IMR-90 (cell line): ENCODE measurements around the gene CASTOR1. TPM values are rescaled to one million over a fixed set of nuclear protein-coding genes. Genes with fewer than 3 reads are reported as not detected.

Experiments
- ATAC-seq: fragments of 200-7000 bp; cut with Tn5 transposase; 2 replicates; pipeline ENCODE4 v1.9.1; 2020; ENCODE audit warnings: low read depth, mild to moderate bottlenecking, moderate library complexity
- BruUV-seq: library from RNA; stranded (reverse); fragments of 400-500 nt; replicated peaks from 2 replicates; lab custom pipeline; 2021; lab: Mats Ljungman, UMichigan
- CTCF ChIA-PET: fragments of 300-600 bp; formaldehyde crosslinking; extraction: SDS; loops from one replicate; lab custom pipeline; 2021; ENCODE audit warnings: antibody characterized with exemption; lab: Yijun Ruan, JAX
- POLR2A ChIA-PET: fragments of 300-600 bp; sonication (Branson Sonifier 250); formaldehyde crosslinking; loops from one replicate; lab custom pipeline; 2022; ENCODE audit warnings: antibody characterized with exemption; ENCODE audit not compliant: unreplicated experiment; lab: Charles Lee
- DNase-seq: peaks from one replicate; pipeline ENCODE4 v3.0.0; 2013
- H2AFZ ChIP-seq: replicated peaks from 2 replicates; pipeline ENCODE3; 2013; ENCODE audit warnings: low read length, mild to moderate bottlenecking; ENCODE audit not compliant: poor library complexity
- H2AK5ac ChIP-seq: 2 replicates; pipeline ENCODE4 v1.6.1; 2013; ENCODE audit warnings: low read depth, low read length, inconsistent platforms
- H2AK9ac ChIP-seq: replicated peaks from 2 replicates; pipeline ENCODE3; 2013; ENCODE audit warnings: mild to moderate bottlenecking, low read depth, low read length, moderate library complexity; ENCODE audit not compliant: poor library complexity
- H2BK120ac ChIP-seq: 2 replicates; pipeline ENCODE4 v1.6.1; 2013; ENCODE audit warnings: low read depth, low read length, inconsistent platforms
- H2BK15ac ChIP-seq: 3 replicates; pipeline ENCODE4 v1.6.1; 2013; ENCODE audit warnings: low read depth, low read length, inconsistent platforms
- H2BK20ac ChIP-seq: 2 replicates; pipeline ENCODE4 v1.6.1; 2013; ENCODE audit warnings: low read depth, mild to moderate bottlenecking, inconsistent platforms, low read length, moderate library complexity
- H2BK5ac ChIP-seq: 2 replicates; pipeline ENCODE4 v1.6.1; 2013; ENCODE audit warnings: mild to moderate bottlenecking, low read depth, low read length, inconsistent platforms; ENCODE audit not compliant: poor library complexity, severe bottlenecking
- H3K14ac ChIP-seq: replicated peaks from 2 replicates; pipeline ENCODE4 v1.6.1; 2013; ENCODE audit warnings: low read depth, low read length, inconsistent platforms
- H3K18ac ChIP-seq: 2 replicates; pipeline ENCODE4 v1.6.1; 2013; ENCODE audit warnings: low read depth, low read length, control low read depth
- H3K23ac ChIP-seq: 2 replicates; pipeline ENCODE4 v1.6.1; 2013; ENCODE audit warnings: low read depth, low read length, inconsistent platforms
- H3K27ac ChIP-seq: 2 replicates; pipeline ENCODE4 v1.5.1; 2013; ENCODE audit warnings: mild to moderate bottlenecking, control low read depth, low read length; ENCODE audit not compliant: insufficient read depth
- H3K27me3 ChIP-seq: 2 replicates; pipeline ENCODE4 v1.6.1; 2013; ENCODE audit warnings: low read length; ENCODE audit not compliant: control insufficient read depth, insufficient read depth
- H3K36me3 ChIP-seq: 2 replicates; pipeline ENCODE4 v1.6.1; 2013; ENCODE audit warnings: low read length, mixed read lengths; ENCODE audit not compliant: control insufficient read depth, insufficient read depth
- H3K4ac ChIP-seq: 2 replicates; pipeline ENCODE4 v1.6.1; 2013; ENCODE audit warnings: low read depth, low read length, inconsistent platforms
- H3K4me1 ChIP-seq: 2 replicates; pipeline ENCODE4 v1.6.1; 2013; ENCODE audit warnings: low read length, mixed read lengths; ENCODE audit not compliant: control insufficient read depth, insufficient read depth
- H3K4me2 ChIP-seq: 2 replicates; pipeline ENCODE4 v1.6.1; 2013; ENCODE audit warnings: low read depth, mild to moderate bottlenecking, control low read depth, low read length, moderate library complexity
- H3K4me3 ChIP-seq: 2 replicates; pipeline ENCODE4 v1.5.1; 2013; ENCODE audit warnings: low read depth, mild to moderate bottlenecking, control low read depth, low read length, moderate library complexity; ENCODE audit not compliant: insufficient read depth
- H3K56ac ChIP-seq: 2 replicates; pipeline ENCODE4 v1.6.1; 2013; ENCODE audit warnings: low read length, inconsistent platforms; ENCODE audit not compliant: insufficient read depth; ENCODE audit errors: extremely low read depth
- H3K79me1 ChIP-seq, 2 experiments: 2 replicates each; pipeline ENCODE4 v1.6.1; 2013; ENCODE audit warnings: low read length in 2 of 2, inconsistent platforms in 1 of 2, low read depth in 1 of 2
- H3K9ac ChIP-seq: 2 replicates; pipeline ENCODE4 v1.6.1; 2013; ENCODE audit warnings: low read depth, low read length, control low read depth
- H3K9me1 ChIP-seq: 2 replicates; pipeline ENCODE4 v1.6.1; 2013; ENCODE audit warnings: low read length, inconsistent platforms; ENCODE audit not compliant: insufficient read depth
- H3K9me3 ChIP-seq: 2 replicates; pipeline ENCODE4 v1.6.1; 2013; ENCODE audit warnings: low read length; ENCODE audit not compliant: control insufficient read depth, insufficient read depth
- H4K20me1 ChIP-seq: 2 replicates; pipeline ENCODE4 v1.6.1; 2013; ENCODE audit warnings: low read length, inconsistent platforms; ENCODE audit not compliant: insufficient read depth
- H4K5ac ChIP-seq: 2 replicates; pipeline ENCODE4 v1.6.1; 2013; ENCODE audit warnings: mild to moderate bottlenecking, low read depth, low read length, control low read depth
- H4K8ac ChIP-seq, 2 experiments: 2 replicates each; pipeline ENCODE4 v1.6.1; 2013; ENCODE audit warnings: low read depth in 2 of 2, low read length in 2 of 2, control low read depth in 1 of 2, inconsistent platforms in 1 of 2
- H4K91ac ChIP-seq: 2 replicates; pipeline ENCODE4 v1.6.1; 2013; ENCODE audit warnings: low read depth, low read length, inconsistent platforms; ENCODE audit not compliant: insufficient read depth
- CTCF ChIP-seq: conservative IDR thresholded peaks from 2 replicates; pipeline ENCODE4 v1.5.1; 2012; ENCODE audit warnings: mild to moderate bottlenecking, low read depth, low read length, improper control_type of control experiment
- ELK1 ChIP-seq: fragments of 150-350 bp; IDR thresholded peaks from 2 replicates; pipeline ENCODE4 v1.6.1; 2016; ENCODE audit warnings: low read depth, mild to moderate bottlenecking, low read length, moderate library complexity, borderline replicate concordance
- FOS ChIP-seq: fragments of 150-350 bp; IDR thresholded peaks from 2 replicates; pipeline ENCODE4 v1.6.1; 2016; ENCODE audit warnings: low read depth, low read length
- MAFK ChIP-seq: IDR thresholded peaks from 2 replicates; pipeline ENCODE4 v1.6.1; 2012; ENCODE audit warnings: low read depth, low read length, improper control_type of control experiment
- MAZ ChIP-seq: IDR thresholded peaks from 2 replicates; pipeline ENCODE4 v1.6.1; 2012; ENCODE audit warnings: low read depth, mild to moderate bottlenecking, low read length, improper control_type of control experiment, moderate library complexity, borderline replicate concordance
- MXI1 ChIP-seq: IDR thresholded peaks from 2 replicates; pipeline ENCODE4 v1.6.1; 2012; ENCODE audit warnings: low read depth, mild to moderate bottlenecking, low read length, moderate library complexity, borderline replicate concordance
- RFX5 ChIP-seq: IDR thresholded peaks from 2 replicates; pipeline ENCODE4 v1.8.0; 2012; ENCODE audit warnings: low read depth, mild to moderate bottlenecking, low read length, moderate library complexity
- WGBS, 2 experiments: methylation state at CpG; one replicate each; pipeline versions ENCODE4 v1.1.5 to v1.1.7; 2013; ENCODE audit warnings: missing lambda C conversion rate in 2 of 2; ENCODE audit not compliant: insufficient read length in 1 of 2; ENCODE audit errors: extremely low coverage in 2 of 2; 5-methylcytosine and 5-hydroxymethylcytosine counted together
- dilution Hi-C: fragments of 300-500 bp; cut with HindIII; formaldehyde crosslinking; loops from one replicate; pipeline ENCODE4 v1.14.3; 2018; ENCODE audit warnings: low sequenced_read_pairs; ENCODE audit not compliant: unreplicated experiment
- in situ Hi-C: fragments of 300-500 bp; cut with MboI; formaldehyde crosslinking; loops from 3 replicates; pipeline ENCODE4 v1.14.3; 2019; ENCODE audit warnings: low sequenced_read_pairs, inconsistent platforms, mixed read lengths
- intact Hi-C: fragments of 100-400 bp; cut with micrococcal nuclease; formaldehyde crosslinking; loops from 2 replicates; pipeline ENCODE4 v1.10.0; 2022
- polyA plus RNA-seq, 3 experiments: library from polyadenylated mRNA; depleted of rRNA; stranded (reverse); fragments of >200 nt; gene quantifications; 2 replicates each; pipeline ENCODE4 v1.2.3, GENCODE V29; 2012; ENCODE audit warnings: low replicate concordance in 1 of 3
- total RNA-seq: library from RNA; depleted of rRNA; stranded (reverse); fragments of >200 nt; gene quantifications from 2 replicates; pipeline ENCODE4 v1.2.3, GENCODE V29; 2012

Gene CASTOR1
- total and polyA plus RNA-seq, 2 of the 4 experiments (the other 2 are of a cell fraction) = 10.6 to 23.5 TPM

- Histone ChIP-seq H4K5ac (no peak overlapping the region), H2BK15ac (no peak overlapping the region)
- no peak for ATAC-seq
Measured at GRCh38 chr22:30297276-30297990, 8.1 kb upstream of the CASTOR1 start.

More at GRCh38 chr22:30297276-30297990, 8.1 kb upstream of the CASTOR1 start:
- no peak overlapping the region for H3K18ac ChIP-seq
- H3K56ac ChIP-seq = no peak overlapping the region
- H3K27me3 ChIP-seq = no peaks in the 10 kb centered on the region
- WGBS, 2 experiments = 92% methylated on average over 9 of the region's 11 CpGs; no CpG with 5 or more reads in 1 of the 2 experiments
- H3K14ac ChIP-seq = no peak overlapping the region
- ChIA-PET CTCF (no interaction called here), POLR2A (no interaction called here)
- peaks cover 20 to 28% of the 10 kb centered on the region in 2 experiments for H3K79me1 ChIP-seq
- BruUV-seq = no TSS peak
- H3K27ac ChIP-seq = no peak overlapping the region
- H2BK5ac ChIP-seq = no peak overlapping the region
- H4K91ac ChIP-seq = no peak overlapping the region
- no peak overlapping the region for H3K9ac ChIP-seq
- no peak overlapping the region for H4K8ac ChIP-seq
- no peaks in the 10 kb centered on the region for H3K9me3 ChIP-seq
- H4K20me1 ChIP-seq = peaks cover 22% of the 10 kb centered on the region
- no peak for DNase-seq
- intact Hi-C loops = no loop called here
- no peak overlapping the region for H2AK9ac ChIP-seq
- peaks cover 5% of the 10 kb centered on the region; the same call in 1 of the 2 replicates for H3K4me1 ChIP-seq
- H2BK20ac ChIP-seq = no peak overlapping the region
- no peak overlapping the region for H3K4ac ChIP-seq
- in situ Hi-C loops = no loop called here
- H2AK5ac ChIP-seq = no peak overlapping the region
- no peak overlapping the region for H2AFZ ChIP-seq
- H3K23ac ChIP-seq = no peak overlapping the region
- no peak overlapping the region for H3K4me2 ChIP-seq
- dilution Hi-C loops = no loop called here
- TF ChIP-seq MAFK (no peak), MXI1 (no peak), CTCF (no peak), FOS (no peak), ELK1 (no peak), MAZ (no peak), RFX5 (no peak)
- H2BK120ac ChIP-seq = no peak overlapping the region
- peaks cover 81% of the 10 kb centered on the region for H3K36me3 ChIP-seq
- H3K9me1 ChIP-seq = no peaks in the 10 kb centered on the region; the same call in 1 of the 2 replicates
- H3K4me3 ChIP-seq = no peak overlapping the region
